ENCODE measurements around the gene PLXNB2.

The PLXNB2 gene

GRCh38 chr22:50267591-50268390, 39.7 kb downstream of the PLXNB2 start:
- Histone ChIP-seq H3K27me3 (replicated peaks; ENCODE audit: insufficient read depth, low read length) (peaks cover 19% of the 10 kb centered on the region), H3F3A (ENCODE audit: insufficient read depth, low read length) (peaks cover 12% of the 10 kb centered on the region; the same call in 1 of the 2 replicates), H3K9ac (ENCODE audit: low read length) (no peak overlapping the region), H3K36me3 (replicated peaks; ENCODE audit: insufficient read depth, low read length) (no peaks in the 10 kb centered on the region), H3K27ac (ENCODE audit: low read length) (no peak overlapping the region), H3K4me3 (ENCODE audit: low read length) (no peak overlapping the region), H3K9me3 (replicated peaks; ENCODE audit: insufficient read depth, low read length) (no peaks in the 10 kb centered on the region), H3K9me2 (replicated peaks; ENCODE audit: insufficient read depth, low read length) (no peaks in the 10 kb centered on the region), H3K4me2 (ENCODE audit: low read depth, low read length) (no peak overlapping the region), H3K79me2 (ENCODE audit: low read length) (no peaks in the 10 kb centered on the region), H4K20me1 (ENCODE audit: insufficient read depth, low read length) (no peaks in the 10 kb centered on the region), H2AFZ (ENCODE audit: low read length) (no peak overlapping the region), H3K4me1 (ENCODE audit: low read length) (peaks cover 7% of the 10 kb centered on the region; the same call in 1 of the 2 replicates)
- TF ChIP-seq CTCF (IDR thresholded peaks at IDR 0.05; ENCODE audit: low read length) (no peak), EZH2phosphoT487 (IDR thresholded peaks at IDR 0.05; ENCODE audit: low read length) (no peak), EZH2 (optimal IDR thresholded peaks at IDR 0.05; ENCODE audit: low read depth, low read length) (no peak)
- DNase-seq, result no peak

GRCh38 chr22:50266994-50267393, 40.5 kb downstream of the PLXNB2 start:
- no peaks in the 10 kb centered on the region for H4K20me1 ChIP-seq (ENCODE audit: insufficient read depth, low read length)
- H3K4me3 ChIP-seq (ENCODE audit: low read length), result no peak overlapping the region
- H3K27me3 ChIP-seq (replicated peaks; ENCODE audit: insufficient read depth, low read length), result peaks cover 13% of the 10 kb centered on the region
- H3K9me2 ChIP-seq (replicated peaks; ENCODE audit: insufficient read depth, low read length), result no peaks in the 10 kb centered on the region
- no peak for DNase-seq
- no peak overlapping the region for H3K9ac ChIP-seq (ENCODE audit: low read length)
- no peak overlapping the region for H3K4me2 ChIP-seq (ENCODE audit: low read depth, low read length)
- H3F3A ChIP-seq (ENCODE audit: insufficient read depth, low read length), result peaks cover 12% of the 10 kb centered on the region; the same call in 1 of the 2 replicates
- H3K4me1 ChIP-seq (ENCODE audit: low read length), result peaks cover 13% of the 10 kb centered on the region
- H3K36me3 ChIP-seq (replicated peaks; ENCODE audit: insufficient read depth, low read length), result no peaks in the 10 kb centered on the region
- no peaks in the 10 kb centered on the region for H3K79me2 ChIP-seq (ENCODE audit: low read length)
- no peaks in the 10 kb centered on the region for H3K9me3 ChIP-seq (replicated peaks; ENCODE audit: insufficient read depth, low read length)
- H2AFZ ChIP-seq (ENCODE audit: low read length), result no peak overlapping the region
- H3K27ac ChIP-seq (ENCODE audit: low read length), result no peak overlapping the region
- TF ChIP-seq EZH2phosphoT487 (IDR thresholded peaks at IDR 0.05; ENCODE audit: low read length) (no peak), CTCF (IDR thresholded peaks at IDR 0.05; ENCODE audit: low read length) (no peak), EZH2 (optimal IDR thresholded peaks at IDR 0.05; ENCODE audit: low read depth, low read length) (no peak)

- no peak for DNase-seq
- no peak overlapping the region for H3K4me3 ChIP-seq (ENCODE audit: low read length)
- TF ChIP-seq EZH2phosphoT487 (IDR thresholded peaks at IDR 0.05; ENCODE audit: low read length) (no peak), CTCF (IDR thresholded peaks at IDR 0.05; ENCODE audit: low read length) (no peak), EZH2 (optimal IDR thresholded peaks at IDR 0.05; ENCODE audit: low read depth, low read length) (no peak)
- no peak overlapping the region for H3K4me2 ChIP-seq (ENCODE audit: low read depth, low read length)
- H3K9me2 ChIP-seq (replicated peaks; ENCODE audit: insufficient read depth, low read length), result no peaks in the 10 kb centered on the region
- peaks cover 9% of the 10 kb centered on the region for H3K79me2 ChIP-seq (ENCODE audit: low read length)
- H3K9ac ChIP-seq (ENCODE audit: low read length), result no peak overlapping the region
- H3K9me3 ChIP-seq (replicated peaks; ENCODE audit: insufficient read depth, low read length), result no peaks in the 10 kb centered on the region
- no peak overlapping the region for H3K27ac ChIP-seq (ENCODE audit: low read length)
- peaks cover 5% of the 10 kb centered on the region; the same call in 1 of the 2 replicates for H3K27me3 ChIP-seq (replicated peaks; ENCODE audit: insufficient read depth, low read length)
- peaks cover 4% of the 10 kb centered on the region; the same call in 1 of the 2 replicates for H3F3A ChIP-seq (ENCODE audit: insufficient read depth, low read length)
- H3K36me3 ChIP-seq (replicated peaks; ENCODE audit: insufficient read depth, low read length), result no peaks in the 10 kb centered on the region
- no peaks in the 10 kb centered on the region for H4K20me1 ChIP-seq (ENCODE audit: insufficient read depth, low read length)
- H3K4me1 ChIP-seq (ENCODE audit: low read length), result peaks cover 8% of the 10 kb centered on the region
- H2AFZ ChIP-seq (ENCODE audit: low read length), result no peak overlapping the region
These were observed 42.3 kb downstream of the PLXNB2 start for GRCh38 chr22:50264946-50265669.
